AG09309 (cell line): ENCODE results near the gene LYPD3.

Experiments
- DNase-seq: peaks from one replicate; pipeline ENCODE4 v3.0.0-alpha.2; 2010; ENCODE audit warnings: low read depth
- H3K4me3 ChIP-seq: 2 replicates; pipeline ENCODE4 v1.5.1; 2011; ENCODE audit warnings: mild to moderate bottlenecking, low read depth, low read length, moderate library complexity; ENCODE audit not compliant: control insufficient read depth
- TF ChIP-seq, protein P1 (sequence below): IDR thresholded peaks from 2 replicates; pipeline ENCODE4 v1.5.1; 2011; ENCODE audit warnings: mild to moderate bottlenecking, low read depth, low read length, inconsistent platforms; ENCODE audit not compliant: insufficient read depth, control insufficient read depth; ENCODE audit errors: missing control alignments

The LYPD3 gene

DNA sequence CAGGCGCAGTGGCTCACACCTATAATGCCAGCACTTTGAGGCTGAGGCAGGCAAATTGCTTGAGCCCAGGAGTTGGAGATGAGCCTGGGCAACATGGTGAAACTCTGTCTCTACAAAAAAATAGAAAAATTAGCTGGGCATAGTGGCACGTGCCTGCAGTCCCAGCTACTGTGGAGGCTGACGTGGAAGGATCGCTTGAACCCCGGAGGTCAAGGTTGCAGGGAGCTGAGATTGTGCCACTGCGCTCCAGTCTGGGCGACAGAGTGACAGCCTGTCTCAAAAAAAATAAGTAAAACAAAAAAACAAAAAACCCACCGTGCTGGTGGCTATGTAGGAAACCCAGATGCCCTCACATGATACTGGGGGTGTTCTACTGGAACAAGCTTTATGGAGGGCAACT, 22.8 kb upstream of the LYPD3 start:
- H3K4me3 ChIP-seq = no peak overlapping the region
- DNase-seq = no peak
- TF ChIP-seq, protein P1, sequence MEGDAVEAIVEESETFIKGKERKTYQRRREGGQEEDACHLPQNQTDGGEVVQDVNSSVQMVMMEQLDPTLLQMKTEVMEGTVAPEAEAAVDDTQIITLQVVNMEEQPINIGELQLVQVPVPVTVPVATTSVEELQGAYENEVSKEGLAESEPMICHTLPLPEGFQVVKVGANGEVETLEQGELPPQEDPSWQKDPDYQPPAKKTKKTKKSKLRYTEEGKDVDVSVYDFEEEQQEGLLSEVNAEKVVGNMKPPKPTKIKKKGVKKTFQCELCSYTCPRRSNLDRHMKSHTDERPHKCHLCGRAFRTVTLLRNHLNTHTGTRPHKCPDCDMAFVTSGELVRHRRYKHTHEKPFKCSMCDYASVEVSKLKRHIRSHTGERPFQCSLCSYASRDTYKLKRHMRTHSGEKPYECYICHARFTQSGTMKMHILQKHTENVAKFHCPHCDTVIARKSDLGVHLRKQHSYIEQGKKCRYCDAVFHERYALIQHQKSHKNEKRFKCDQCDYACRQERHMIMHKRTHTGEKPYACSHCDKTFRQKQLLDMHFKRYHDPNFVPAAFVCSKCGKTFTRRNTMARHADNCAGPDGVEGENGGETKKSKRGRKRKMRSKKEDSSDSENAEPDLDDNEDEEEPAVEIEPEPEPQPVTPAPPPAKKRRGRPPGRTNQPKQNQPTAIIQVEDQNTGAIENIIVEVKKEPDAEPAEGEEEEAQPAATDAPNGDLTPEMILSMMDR = no peak

DNA sequence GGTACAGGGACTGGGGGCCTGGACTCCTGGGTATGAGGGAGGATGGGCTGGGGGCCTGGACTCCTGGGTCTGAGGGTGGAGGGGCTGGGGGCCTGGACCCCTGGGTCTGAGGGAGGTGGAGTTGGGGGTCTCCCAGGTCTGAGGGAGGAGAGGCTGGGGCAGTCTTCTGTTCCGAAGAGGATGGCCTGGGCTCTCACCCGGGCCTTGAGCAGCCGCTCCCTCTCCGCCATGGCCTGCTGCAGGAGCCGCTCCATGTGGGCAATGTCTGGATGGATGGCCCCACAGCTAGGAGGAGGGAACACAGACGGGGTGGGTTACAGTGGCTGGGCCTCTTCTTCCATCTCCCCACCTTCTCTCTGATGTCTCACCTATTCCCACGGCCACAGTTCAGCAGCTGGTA, 21.0 kb upstream of the LYPD3 start:
- TF ChIP-seq, protein P1 = no peak

DNA sequence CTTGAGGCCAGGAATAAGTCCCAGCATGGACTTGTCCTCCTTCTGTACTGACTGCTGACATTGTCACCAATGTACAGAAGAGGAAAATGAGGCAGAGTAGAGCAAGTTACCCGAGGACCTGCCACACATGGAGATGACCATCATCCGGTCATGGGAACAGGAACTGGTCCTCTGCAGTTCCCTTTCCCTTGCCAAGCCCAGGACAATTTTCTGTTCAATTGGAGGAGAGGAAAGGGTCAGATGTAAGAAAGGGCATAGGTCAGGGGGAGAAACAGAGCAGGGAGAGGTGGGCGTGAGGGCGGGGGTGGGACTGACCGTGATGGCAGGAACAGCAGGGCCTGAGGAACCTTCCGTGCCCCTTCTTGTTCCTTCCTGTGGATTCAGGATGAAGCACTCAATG, 20.5 kb upstream of the LYPD3 start:
- no peak overlapping the region for H3K4me3 ChIP-seq
- no peak for DNase-seq
- TF ChIP-seq, protein P1 = no peak

More for the DNA sequence above, 21.0 kb upstream of the LYPD3 start:
- no peak overlapping the region for H3K4me3 ChIP-seq
- no peak for DNase-seq

DNA sequence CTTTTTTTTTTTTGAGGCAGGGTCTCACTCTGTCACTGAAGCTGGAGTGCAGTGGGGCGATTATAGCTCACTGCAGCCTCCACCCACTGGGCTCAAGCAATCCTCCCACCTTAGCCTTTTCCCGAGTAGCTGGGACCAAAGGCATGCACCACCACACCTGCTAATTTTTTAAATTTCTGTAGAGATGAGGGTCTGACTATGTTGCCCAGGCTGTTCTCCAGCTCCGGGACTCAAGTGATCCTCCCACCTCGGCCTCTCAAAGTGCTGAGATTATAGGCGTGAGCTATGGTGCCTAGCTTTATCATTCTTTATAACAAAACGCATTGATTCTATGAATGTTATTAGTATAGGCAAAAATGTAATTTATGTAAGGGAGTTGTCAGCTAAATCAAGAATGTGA, 17.9 kb upstream of the LYPD3 start:
- TF ChIP-seq, protein P1 = no peak
- DNase-seq = no peak

DNA sequence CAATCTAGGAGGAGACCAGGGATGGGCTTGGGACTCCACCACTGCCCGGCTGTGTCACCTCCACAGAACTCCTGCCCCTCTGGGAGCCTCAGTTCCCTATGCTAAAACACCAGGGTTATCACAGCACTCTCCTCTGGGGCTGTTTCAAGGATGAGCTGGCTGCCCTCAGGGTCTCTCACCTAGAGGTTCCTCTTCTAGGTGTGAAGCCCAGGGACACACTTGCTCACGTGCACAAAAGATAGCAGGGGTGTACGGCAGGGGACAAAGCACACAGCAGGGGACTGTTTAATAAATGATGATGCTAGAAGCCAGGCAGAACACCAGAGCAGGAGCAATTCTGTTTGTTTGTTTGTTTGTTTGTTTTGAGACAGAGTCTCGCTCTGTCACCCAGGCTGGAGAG, 16.8 kb upstream of the LYPD3 start:
- no peak for DNase-seq
- H3K4me3 ChIP-seq = no peak overlapping the region
- TF ChIP-seq, protein P1 = no peak

More for the DNA sequence above, 17.9 kb upstream of the LYPD3 start:
- H3K4me3 ChIP-seq = no peak overlapping the region

DNA sequence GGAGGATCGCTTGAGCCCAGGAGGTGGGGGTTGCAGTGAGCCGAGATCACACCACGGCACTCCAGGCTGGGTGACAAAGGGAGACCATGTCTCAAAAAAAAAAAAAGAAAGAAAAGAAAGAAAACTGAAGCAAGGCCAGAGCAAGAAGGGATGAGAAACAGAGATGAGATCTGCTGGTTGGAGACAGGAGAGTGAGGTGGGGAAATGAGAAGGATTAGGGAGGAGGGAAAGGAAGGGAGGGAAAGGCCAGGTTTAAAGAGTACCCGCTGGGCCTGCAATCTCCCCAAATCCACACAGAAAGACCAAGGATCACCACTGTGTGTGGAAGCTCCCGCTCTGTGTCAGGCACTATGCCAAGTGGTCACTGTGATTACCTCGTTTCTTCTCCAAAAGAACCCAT, 16.3 kb upstream of the LYPD3 start:
- TF ChIP-seq, protein P1 = no peak
- DNase-seq = no peak
- no peak overlapping the region for H3K4me3 ChIP-seq

DNA sequence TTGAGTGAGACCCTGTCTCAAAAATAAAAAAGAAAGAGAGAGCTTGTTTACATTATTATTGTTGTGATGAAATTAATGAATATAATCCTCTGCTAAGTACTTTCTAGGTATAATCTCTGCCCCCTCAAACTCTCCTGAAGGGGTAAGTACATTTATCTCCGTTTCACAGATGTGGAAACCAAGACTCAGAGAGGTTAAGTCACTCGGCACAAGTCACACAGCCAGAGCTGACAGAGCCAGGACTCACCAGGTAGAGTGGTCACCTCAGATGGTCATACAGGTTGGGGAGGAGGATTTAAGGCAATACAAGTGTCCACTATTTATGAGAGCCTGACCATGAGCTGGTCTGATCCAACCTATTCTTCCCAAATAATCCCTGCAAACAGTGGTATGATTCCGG, 15.2 kb upstream of the LYPD3 start:
- TF ChIP-seq, protein P1 = no peak
- H3K4me3 ChIP-seq = no peak overlapping the region
- no peak for DNase-seq
